Measurements from ENCODE around the gene CTSC. TPM values are rescaled to one million over a fixed set of nuclear protein-coding genes. Genes with fewer than 3 reads are reported as not detected.

CTSC gene
- total RNA-seq, 1 donor from 2014 or later: 10.6 TPM

Other genes with a start within 250 kb of the CTSC start
- gene RAB38, start 162.3 kb downstream of the CTSC start, total RNA-seq: 0.74 TPM